Measurements from ENCODE around the gene LIN28B.

- TF ChIP-seq CTCF (IDR thresholded peaks at IDR 0.05): no peak
- no peak for TF ChIP-seq ZFX (IDR thresholded peaks at IDR 0.05; ENCODE audit: borderline replicate concordance)
Measured at GRCh38 chr6:105041880-105042279, 85.0 kb downstream of the LIN28B start.
